GM19397 (cell line): Measurements from ENCODE around the gene CDC7.
"Not testable (repeated sequence)": the region's sequence is repeated elsewhere in the genome, so short reads cannot be mapped to it uniquely, and the experiment has no call there.

Experiments
- ATAC-seq: cut with Tn5 transposase; IDR thresholded peaks from one replicate; pipeline ENCODE4 v1.9.1; 2021; ENCODE audit warnings: mild to moderate bottlenecking, moderate library complexity; ENCODE audit not compliant: unreplicated experiment

The CDC7 gene

DNA sequence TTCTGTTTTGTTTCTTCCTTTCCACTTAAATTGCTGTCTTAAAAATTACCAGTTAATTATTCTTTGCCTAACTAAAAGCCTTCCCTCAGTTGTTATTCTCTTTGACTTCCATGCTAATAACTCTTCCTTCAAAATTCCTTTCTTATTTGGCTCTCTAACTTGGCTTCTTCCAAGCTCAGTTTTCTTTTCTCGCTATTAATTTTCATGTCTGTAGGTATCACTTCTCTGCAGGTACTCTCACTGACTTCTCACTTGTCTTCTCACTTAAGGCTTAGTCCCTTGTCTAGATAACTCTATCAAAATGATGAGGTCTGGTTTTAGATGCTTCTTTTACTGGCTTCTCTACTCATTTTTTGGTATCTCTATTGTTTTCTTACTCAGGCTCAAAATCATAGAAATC, 10.1 kb downstream of the CDC7 start:
- no peak for ATAC-seq

DNA sequence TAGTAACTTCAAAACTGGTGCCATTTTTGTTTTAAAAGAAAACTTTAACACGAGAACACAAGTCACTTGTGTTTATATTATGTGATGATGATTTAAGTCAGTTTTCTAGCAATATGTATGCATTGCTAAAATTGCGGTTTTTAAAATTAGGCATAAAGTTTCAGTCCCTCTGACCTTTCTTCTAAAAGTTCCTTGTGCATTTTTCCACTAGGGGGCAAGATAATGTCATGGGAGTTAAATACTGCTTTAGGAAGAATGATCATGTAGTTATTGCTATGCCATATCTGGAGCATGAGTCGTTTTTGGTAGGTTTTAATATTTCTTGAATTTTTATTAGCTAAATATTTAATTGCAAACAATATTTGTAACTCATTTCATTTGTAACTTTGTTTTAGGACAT, 10.7 kb downstream of the CDC7 start:
- ATAC-seq, result no peak

DNA sequence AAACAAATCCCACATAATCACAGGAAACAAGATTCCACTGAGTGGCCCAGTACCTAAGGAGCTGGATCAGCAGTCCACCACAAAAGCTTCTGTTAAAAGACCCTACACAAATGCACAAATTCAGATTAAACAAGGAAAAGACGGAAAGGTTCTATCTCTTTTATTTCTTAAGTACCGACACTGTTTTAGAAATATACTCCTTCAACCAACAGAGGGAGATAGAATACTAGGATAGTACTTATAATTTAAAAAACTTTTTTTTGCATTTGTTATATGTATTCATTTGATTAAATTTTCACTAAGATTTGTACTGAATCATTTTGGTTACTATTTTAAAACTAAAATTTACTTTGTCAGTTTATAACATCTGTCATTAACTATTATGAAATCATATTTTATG, 12.5 kb downstream of the CDC7 start:
- no peak for ATAC-seq

DNA sequence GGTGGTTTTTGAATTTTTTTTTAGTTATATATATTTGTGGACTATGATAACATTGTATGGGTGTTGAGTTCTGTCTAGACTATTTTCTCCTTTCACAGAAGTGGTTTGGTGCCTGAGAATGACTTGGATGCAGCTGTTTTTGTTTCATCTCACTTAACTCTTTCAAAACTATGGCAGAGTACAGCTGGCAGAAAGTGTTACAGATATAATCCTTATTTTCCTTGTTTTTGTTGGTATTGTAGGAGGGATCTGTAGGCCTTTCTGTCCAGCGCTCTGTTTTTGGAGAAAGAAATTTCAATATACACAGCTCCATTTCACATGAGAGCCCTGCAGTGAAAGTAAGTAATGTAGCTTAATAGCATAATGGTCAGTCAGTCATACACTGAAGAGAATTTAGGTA, 13.1 kb downstream of the CDC7 start:
- ATAC-seq, result no peak

DNA sequence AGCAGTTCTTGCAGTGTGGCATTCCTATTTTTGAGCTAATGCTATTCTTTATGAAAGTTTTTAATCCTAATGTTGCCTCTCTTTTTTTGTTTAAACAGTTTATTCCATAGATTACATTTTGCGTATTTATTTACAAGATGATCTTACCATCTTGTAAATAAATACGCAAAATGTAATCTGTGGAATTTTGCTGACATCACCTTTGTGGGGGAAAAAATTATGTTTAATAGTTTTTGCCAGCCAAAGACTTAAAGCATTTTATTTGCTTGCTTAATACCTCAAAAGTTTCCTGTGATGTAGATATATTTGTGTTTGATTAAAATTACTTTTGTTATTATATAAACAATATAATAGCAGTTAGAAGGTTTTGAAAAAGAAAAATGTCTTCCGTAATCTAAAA, 15.3 kb downstream of the CDC7 start:
- no peak for ATAC-seq

DNA sequence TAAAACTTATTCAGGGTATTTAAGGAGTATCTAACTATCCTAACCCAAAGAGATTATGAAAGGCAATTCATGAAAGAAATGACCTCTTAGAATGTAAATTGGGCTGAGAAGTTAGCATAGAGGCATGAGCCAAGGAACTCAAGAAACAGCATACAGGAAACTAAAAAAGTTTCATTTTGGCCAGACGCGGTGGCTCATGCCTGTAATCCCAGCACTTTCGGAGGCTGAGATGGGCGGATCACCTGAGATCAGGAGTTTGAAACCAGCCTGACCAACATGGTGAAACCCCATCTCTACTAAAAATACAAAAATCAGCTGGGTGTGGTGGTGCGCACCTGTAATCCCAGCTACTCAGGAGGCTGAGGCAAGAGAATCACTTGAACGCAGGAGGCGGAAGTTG, 16.0 kb downstream of the CDC7 start:
- not testable (repeated sequence) for ATAC-seq

DNA sequence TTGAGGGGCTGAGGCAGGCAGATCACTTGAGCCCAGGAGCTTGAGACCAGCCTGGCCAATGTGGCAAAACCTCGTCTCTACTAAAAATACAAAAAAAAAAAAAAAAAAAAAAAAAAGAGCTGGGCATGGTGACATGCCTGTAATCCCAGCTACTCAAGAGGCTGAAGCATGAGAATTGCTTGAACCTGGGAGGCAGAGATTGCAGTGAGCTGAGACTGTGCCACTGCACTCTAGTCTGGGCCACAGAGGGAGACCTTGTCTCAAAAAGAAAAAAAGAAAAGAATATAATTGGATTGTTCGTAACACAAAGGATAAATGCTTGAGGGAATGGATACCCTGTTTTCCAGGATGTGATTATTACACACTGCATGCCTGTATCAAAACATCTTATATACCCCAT, 18.5 kb downstream of the CDC7 start:
- not testable (repeated sequence) for ATAC-seq

DNA sequence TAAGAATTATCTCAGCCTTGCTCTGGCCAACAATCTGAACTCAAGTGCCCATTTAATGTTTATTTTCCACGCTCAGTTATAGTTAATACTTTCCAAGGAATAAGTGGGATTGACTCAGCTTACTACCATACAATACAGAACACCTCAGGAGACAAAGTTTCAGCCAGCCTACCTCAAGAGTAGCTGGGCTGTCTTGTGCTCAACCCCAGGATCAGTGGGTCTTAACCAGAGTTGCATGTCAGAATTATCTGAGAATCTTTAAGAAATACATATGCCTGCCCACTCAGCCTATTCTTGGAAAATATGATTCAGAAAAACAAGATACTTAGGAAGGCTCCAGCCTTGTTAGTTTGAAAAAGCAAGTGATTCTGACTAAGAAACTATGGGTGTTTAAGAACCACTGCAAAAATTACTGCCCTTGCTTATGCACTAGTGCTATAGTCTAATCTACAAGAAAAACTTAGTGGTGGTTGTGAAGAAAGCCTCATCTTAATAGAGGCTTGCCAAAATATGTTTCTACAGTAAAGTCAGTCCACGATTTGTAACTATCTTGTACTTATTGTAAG, 20.4 kb downstream of the CDC7 start:
- ATAC-seq, result no peak

DNA sequence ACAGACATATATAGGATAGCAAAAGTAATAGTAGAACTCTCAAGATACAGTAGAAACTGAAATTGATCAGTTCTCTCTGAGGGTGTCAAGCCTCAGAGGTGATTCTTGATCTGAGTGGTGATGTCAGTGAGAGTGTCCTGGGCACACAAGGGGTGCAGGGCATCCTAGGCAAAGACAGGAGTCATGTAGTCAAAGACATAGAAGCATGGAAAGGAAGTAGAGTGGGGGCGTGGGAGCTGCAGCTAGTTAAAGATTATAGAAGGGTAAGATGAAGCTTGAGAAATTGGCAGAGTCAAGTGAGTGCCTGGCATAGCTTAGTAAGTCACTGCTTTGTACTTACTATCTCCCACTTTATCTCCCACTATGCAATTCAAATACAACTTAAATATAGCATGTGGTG, 22.8 kb downstream of the CDC7 start:
- ATAC-seq, result peak; percentile 94

DNA sequence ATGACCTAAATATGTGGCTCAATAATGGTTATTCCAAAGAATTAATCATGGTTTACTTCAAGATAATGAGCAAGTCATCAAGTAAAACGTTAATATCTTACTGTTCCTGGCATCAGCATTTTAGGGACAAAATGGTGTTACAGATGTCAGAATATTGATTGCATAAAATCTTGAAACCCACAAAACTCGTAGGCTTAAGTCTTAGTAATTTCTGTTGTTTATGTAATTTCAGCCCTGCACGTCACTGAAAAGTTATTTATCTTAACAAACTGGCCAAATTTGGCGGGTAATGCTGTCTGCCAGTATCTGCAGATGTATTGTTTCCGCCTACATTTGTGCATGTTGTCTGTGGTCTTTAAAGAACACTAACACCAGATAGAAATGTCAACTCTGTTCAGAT, 25.8 kb downstream of the CDC7 start:
- no peak for ATAC-seq

DNA sequence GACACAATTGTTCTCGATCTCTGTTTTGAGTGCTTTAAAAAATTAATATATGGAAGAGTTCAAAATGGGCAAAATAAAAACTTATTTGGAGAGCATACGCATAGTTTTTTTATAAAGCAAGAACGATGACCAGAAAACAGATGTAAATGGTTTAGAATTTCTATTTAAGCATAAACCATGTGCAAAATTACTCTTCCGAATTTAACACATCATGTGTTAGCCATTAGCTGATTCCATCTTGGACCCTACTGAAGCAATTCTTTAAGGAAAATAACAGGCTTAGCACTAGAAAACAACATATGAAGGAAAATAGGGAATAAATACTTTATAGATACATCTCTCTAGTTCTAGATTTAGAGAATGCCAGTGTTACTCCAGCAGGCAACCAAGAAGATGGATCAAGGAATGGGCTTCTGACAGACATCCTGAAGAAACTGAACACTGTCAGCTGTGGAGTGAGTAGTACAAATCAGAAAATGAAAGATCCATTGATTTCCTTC, 26.7 kb downstream of the CDC7 start:
- ATAC-seq, result no peak

DNA sequence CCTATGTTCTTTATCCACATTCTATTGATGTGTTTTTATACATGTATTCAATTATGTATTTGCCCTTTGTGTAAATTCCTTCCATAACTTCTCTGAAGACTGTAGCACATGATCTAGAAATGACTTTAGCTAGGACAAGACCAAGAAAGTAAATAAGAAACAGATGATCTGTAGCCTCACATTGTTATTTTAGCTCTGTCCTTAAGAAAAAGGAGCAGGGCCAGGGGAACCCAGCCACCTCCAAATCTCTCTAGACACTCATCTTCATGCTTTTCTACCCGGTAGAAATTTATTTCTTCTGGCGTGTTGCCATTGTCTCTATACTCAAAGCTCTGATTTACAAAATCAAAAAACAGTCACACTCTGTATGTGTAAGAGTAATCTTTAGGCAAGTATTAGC, 27.1 kb downstream of the CDC7 start:
- ATAC-seq, result no peak

DNA sequence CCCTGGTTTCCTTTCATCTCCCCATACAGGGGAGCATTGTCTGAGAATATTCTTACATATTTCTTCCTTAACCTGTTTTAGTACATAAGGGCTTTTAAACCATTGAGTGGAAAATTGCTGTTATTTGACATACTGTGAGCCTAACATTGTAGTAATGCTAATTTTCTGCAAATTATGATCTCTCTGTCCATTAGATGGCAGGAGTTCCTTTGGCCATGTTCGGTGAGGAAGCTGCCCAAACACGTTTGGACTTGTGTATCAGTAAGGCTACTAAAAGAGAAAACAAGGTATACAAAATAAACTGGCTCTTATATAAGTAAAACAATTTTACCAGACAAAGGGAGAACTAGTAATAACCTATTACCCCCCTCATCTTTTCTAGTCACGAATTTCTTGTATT, 29.2 kb downstream of the CDC7 start:
- no peak for ATAC-seq

DNA sequence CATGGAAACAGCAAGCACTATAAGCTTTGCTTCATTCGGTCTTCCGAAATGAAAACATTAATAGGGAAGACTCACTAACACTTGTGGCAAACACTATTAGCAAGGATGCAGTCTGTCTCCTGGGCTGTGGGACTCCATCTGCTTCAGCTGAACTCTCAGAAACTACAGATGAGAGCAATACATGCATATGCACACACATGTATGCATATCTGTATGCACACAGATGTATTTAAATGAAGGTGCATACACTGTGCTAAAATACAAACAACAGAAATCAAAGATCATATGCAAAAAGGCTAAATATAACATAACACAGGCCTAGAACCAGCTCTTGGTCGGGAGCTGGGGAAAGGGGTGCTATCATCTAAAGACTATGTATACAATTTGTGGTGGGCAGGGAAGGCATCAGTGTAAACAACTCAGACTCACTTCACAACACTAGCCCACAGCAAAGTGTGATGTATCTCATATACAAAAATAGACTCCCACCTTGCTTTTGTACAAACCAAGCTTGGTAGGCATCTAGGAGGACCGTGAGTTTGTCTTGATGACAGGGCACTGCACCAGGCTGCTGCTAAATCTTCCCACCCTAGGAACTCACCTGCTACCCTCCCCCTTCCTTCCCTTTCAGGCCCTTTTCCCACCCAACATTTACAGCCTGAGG, 32.8 kb downstream of the CDC7 start:
- no peak for ATAC-seq

DNA sequence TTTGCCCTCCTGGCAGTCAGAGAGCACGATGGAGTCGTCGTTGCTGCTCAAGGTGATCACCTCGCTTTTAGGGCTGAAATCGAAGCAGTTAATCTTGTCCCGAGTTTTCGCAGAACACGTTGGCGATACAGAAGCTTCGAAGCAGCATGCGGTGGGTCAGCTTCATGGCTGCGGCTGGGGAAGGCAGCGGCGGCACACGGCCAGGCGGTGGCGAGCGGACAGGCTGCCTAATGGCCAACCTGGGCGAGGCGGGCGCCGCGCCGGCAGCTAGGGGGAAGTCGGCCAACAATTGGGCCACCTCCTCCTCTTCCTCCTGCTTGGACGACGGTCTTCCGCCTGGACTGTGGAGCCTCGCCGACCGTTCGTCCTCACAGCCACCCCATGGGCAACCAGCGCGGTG, 34.8 kb downstream of the CDC7 start:
- no peak for ATAC-seq

DNA sequence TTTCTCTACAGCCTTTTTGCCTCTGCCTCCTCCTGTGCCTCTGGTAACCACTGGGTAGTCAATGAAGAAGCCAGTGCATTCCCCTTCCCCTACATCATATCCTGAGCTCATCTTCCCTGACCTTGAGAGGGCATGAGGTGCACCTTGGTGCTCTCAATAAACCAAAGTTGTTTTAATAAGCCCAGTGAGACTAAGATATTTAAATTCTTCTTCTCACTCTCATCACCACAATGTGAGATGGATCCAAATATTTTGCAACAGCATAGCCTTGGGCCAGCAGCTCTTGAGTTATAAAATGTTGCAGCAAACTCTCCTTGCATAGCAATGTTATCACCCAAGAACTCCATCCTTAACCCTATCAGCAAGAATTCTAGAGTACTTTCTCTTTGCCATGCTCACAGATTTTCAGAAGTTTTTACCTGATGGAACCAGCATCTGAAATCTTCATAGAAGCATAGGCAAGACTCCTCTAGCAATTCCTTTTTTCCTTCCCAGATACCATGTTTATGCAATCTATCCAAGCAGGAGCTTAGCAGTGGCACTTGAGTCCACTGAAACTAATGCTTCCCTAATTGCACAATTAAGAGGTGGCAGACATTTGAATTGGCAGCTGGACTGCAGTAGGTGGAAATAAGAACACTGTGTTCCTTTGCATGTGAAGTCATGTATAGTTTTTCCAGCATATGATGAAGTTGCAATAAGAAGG, 36.8 kb downstream of the CDC7 start:
- no peak for ATAC-seq

DNA sequence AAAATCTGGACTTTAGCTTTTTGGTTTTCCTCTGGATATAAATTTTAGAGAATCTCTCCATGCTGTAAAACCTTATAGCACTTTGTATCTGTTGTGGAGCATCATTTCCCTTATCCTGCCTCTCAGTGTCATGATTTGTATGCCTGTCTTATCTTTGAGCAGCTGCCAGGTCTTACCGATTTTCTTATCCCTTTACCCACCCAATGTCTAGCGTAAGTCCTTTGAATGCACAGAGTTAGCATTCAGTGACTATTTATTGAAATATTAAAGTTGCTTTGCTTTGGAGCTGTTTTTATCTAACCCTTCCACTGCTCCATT, 37.3 kb downstream of the CDC7 start:
- no peak for ATAC-seq

DNA sequence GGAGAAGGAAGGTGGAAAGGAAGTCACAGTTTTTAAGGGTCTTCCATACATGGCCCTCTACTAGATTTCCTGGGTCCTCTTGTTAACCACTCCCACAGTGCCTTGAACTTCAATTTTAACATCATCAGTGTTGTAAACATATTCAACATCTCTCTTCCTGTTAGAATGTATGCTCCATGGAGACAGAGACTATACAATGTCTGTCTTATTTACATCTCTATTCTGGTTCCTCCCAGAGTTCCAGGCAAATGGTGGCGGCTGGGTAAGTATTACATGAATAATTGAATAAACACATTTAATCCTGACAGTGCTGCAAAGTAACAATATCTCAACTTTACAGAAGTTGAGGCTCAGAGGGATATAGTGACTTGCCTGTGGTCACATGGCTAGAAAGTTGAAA, 40.3 kb downstream of the CDC7 start:
- no peak for ATAC-seq

DNA sequence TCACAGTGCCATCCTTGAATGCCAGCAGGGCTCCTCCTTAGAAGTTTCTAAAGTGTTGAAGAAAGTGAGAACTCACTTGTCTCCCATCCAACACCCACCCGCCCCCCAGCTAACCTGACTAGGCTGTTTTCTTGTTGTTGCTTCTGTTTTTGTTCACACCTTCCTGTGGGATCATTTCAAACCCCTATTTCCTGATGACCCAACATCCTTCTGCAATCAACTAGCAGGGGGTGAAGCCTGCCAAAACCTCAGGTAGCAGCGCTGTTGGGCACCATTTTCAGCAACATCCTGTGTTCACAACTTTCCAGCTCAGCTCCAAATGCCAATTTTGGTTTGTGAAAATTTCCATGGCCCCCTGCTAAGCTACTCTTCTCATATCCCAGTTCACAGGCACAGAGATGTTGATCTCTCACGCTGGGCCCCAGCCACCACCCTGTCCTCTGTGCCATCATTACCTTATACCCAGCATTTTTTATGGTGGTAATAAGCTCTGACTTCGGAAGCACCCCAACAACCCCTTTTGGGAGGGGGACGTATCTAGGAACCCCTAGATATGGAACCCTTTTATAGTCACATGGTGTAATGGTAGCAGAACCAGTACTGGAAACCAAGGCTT, 41.4 kb downstream of the CDC7 start:
- ATAC-seq, result no peak

DNA sequence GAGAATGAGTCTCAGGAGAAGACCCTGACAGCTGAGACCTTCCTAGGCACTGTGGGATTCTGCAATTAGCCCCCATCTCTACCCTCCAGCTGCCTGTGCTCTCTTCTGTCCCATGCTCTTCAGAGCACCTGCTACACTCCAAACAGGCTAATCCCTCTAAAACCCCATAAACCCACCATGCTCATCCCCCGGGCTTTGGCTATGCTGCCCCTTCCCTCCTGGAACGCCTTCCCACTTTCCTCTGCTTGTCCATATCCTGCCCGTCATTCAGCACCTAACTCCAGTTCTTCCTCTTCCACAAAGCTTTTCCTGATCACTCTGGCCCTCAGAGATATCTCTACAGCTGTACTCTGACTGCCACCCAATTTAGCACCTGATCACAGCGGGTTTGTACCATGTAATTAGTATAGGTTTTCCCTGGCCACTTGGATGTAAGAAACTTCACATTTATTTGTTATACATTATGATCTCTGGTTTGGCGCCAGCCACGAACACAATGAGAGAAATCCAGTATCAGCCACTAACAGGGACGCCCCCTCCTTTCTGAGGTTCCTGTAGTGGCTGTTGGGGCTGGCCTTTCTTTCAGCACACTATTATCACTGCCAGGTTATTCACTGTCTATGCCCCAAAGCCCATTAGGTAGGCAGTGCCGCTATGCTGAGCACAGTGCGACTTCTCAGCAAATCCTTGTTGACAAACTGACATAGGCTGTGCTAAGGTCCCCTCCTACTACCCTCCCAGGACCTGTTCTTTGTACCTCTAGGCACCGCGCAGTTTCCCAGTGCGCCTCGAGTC, 45.1 kb downstream of the CDC7 start:
- ATAC-seq, result no peak

DNA sequence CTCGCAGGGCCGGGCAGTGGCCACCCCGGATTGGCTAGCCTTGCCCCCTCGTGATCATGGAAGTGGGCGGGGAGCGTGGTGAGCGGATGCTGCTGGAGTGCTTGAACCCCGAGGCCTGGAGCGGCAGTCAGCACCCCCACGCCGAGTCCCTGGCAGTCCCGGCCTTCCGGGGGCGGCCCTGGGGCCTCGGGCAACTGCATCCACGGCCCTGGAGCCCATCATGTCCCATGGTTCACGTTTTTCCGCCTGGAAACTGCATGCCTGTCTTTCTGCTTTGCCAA, 45.6 kb downstream of the CDC7 start:
- no peak for ATAC-seq

DNA sequence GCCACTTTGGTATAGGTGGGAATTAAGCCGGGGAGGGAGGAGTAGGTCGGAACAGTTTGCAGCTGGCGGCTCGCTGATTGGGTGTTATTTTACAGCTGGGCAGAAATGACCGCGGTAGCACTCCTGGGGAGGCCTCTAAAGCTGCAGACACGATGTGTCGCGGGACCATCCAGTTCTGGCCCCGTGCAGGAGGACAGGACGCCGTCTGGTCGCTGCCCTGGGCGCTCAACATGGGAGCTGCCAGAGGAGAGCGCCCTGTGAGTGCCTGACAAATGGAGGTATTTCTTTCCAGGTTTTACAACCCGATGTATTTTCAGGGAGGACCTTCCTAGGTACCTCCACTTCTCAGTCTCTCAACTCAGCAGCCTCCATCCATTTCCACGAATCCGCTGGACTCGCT, 46.2 kb downstream of the CDC7 start:
- no peak for ATAC-seq
